HEK293 (cell line): ENCODE results near the gene USP2.

Experiments
- SETDB1 ChIP-seq: IDR thresholded peaks from one replicate; pipeline ENCODE4 v1.6.1; 2017; ENCODE audit warnings: mild to moderate bottlenecking, low read length, moderate library complexity, mixed read lengths; ENCODE audit not compliant: insufficient read length
- WT1 ChIP-seq: fragments of 450-650 bp; formaldehyde crosslinking; IDR thresholded peaks from 2 replicates; pipeline ENCODE4 v1.5.1; 2016; ENCODE audit warnings: missing biosample characterization, missing genetic modification characterization
- ZBTB20 ChIP-seq: fragments of 450-650 bp; formaldehyde crosslinking; IDR thresholded peaks from 2 replicates; pipeline ENCODE4 v1.5.1; 2016; ENCODE audit warnings: missing biosample characterization, missing genetic modification characterization
- ZFHX2 ChIP-seq: fragments of 450-650 bp; formaldehyde crosslinking; conservative IDR thresholded peaks from 2 replicates; pipeline ENCODE4 v1.5.1; 2016; ENCODE audit warnings: missing biosample characterization, missing genetic modification characterization
- ZNF121 ChIP-seq: fragments of 450-650 bp; formaldehyde crosslinking; IDR thresholded peaks from 2 replicates; pipeline ENCODE4 v1.5.1; 2016; ENCODE audit warnings: missing biosample characterization, missing genetic modification characterization
- ZNF155 ChIP-seq: fragments of 450-650 bp; formaldehyde crosslinking; IDR thresholded peaks from 2 replicates; pipeline ENCODE4 v1.5.1; 2016; ENCODE audit warnings: missing biosample characterization, missing genetic modification characterization
- ZNF529 ChIP-seq: fragments of 450-650 bp; formaldehyde crosslinking; IDR thresholded peaks from 2 replicates; pipeline ENCODE4 v1.5.1; 2017; ENCODE audit warnings: missing genetic modification characterization, missing biosample characterization; ENCODE audit not compliant: insufficient replicate concordance
- ZNF561 ChIP-seq: fragments of 450-650 bp; IDR thresholded peaks from 2 replicates; pipeline ENCODE4 v1.5.1; 2018; ENCODE audit warnings: missing biosample characterization, missing genetic modification characterization, borderline replicate concordance
- ZNF677 ChIP-seq: fragments of 450-650 bp; IDR thresholded peaks from 2 replicates; pipeline ENCODE4 v1.5.0; 2018; ENCODE audit warnings: missing biosample characterization, mild to moderate bottlenecking, missing genetic modification characterization, moderate library complexity
- ZNF701 ChIP-seq: fragments of 450-650 bp; formaldehyde crosslinking; IDR thresholded peaks from 2 replicates; pipeline ENCODE4 v1.5.1; 2016; ENCODE audit warnings: missing biosample characterization, missing genetic modification characterization
- TF ChIP-seq, protein P1 (sequence below): fragments of 450-650 bp; formaldehyde crosslinking; IDR thresholded peaks from 2 replicates; pipeline ENCODE4 v1.5.1; 2016; ENCODE audit warnings: missing biosample characterization, missing genetic modification characterization
- TF ChIP-seq, protein P2 (sequence below): fragments of 450-650 bp; formaldehyde crosslinking; IDR thresholded peaks from 2 replicates; pipeline ENCODE4 v1.5.1; 2016; ENCODE audit warnings: missing biosample characterization, missing genetic modification characterization
- TF ChIP-seq, protein P3 (sequence below): fragments of 450-650 bp; formaldehyde crosslinking; IDR thresholded peaks from 2 replicates; pipeline ENCODE4 v1.5.1; 2017; ENCODE audit warnings: missing biosample characterization, missing genetic modification characterization
- TF ChIP-seq, protein P4 (sequence below): fragments of 450-650 bp; formaldehyde crosslinking; IDR thresholded peaks from 2 replicates; pipeline ENCODE4 v1.5.1; 2016; ENCODE audit warnings: missing biosample characterization, missing genetic modification characterization

DNA sequence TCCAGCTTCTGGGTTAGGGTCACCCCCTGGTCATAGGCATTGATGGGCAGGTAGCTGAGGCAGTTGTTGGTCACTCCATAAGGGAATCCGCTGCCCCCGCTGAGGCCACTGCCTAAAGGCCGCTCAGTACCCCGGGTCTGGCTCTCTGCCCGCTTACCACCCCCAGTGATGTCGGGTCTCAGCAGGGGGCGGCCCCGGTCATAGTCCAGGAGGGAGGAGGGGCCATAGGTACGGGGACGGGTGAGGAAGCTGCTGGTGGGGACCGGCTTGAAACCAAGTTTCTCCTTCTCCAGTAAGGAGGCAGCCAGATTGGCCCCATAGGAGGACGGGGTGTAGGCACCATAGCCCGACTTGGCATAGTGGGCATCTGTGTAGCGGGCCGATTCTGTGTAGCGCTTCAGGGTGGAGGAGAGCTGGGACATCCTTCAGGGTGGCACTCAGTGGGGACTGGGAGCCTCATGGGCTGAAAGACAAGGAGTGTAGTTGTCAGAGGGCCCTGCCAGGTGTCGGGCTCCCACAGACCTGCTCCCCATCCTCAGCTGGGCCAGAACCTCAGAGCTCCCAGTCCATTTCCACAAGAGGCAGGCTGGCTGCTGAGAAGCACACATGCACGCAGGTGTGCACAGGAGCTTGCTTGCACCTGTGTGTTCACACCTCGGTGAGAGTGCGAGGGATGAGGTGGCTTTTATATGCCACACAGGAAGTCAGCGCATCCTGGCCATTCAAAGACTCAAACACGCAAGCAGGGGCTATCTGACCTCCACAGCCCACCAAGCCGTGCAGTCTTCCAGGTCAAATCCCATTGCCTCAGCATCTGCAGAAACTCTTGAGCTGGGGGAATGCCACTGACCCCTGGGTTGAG is 8.2 kb downstream of the USP2 start:
- TF ChIP-seq, protein P1, sequence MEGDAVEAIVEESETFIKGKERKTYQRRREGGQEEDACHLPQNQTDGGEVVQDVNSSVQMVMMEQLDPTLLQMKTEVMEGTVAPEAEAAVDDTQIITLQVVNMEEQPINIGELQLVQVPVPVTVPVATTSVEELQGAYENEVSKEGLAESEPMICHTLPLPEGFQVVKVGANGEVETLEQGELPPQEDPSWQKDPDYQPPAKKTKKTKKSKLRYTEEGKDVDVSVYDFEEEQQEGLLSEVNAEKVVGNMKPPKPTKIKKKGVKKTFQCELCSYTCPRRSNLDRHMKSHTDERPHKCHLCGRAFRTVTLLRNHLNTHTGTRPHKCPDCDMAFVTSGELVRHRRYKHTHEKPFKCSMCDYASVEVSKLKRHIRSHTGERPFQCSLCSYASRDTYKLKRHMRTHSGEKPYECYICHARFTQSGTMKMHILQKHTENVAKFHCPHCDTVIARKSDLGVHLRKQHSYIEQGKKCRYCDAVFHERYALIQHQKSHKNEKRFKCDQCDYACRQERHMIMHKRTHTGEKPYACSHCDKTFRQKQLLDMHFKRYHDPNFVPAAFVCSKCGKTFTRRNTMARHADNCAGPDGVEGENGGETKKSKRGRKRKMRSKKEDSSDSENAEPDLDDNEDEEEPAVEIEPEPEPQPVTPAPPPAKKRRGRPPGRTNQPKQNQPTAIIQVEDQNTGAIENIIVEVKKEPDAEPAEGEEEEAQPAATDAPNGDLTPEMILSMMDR (tag by site-specific recombination) = no peak
- TF ChIP-seq ZNF561 = no peak
- no peak for TF ChIP-seq ZNF155
- TF ChIP-seq ZFHX2 = no peak
- no peak for TF ChIP-seq ZNF529 (tag by site-specific recombination)
- no peak for TF ChIP-seq WT1 (tag by site-specific recombination)
- no peak for TF ChIP-seq ZNF701 (tag by site-specific recombination)
- no peak for TF ChIP-seq ZNF677
- TF ChIP-seq, protein P2, sequence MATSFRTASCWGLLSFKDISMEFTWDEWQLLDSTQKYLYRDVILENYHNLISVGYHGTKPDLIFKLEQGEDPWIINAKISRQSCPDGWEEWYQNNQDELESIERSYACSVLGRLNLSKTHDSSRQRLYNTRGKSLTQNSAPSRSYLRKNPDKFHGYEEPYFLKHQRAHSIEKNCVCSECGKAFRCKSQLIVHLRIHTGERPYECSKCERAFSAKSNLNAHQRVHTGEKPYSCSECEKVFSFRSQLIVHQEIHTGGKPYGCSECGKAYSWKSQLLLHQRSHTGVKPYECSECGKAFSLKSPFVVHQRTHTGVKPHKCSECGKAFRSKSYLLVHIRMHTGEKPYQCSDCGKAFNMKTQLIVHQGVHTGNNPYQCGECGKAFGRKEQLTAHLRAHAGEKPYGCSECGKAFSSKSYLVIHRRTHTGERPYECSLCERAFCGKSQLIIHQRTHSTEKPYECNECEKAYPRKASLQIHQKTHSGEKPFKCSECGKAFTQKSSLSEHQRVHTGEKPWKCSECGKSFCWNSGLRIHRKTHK (tag by site-specific recombination) = no peak
- TF ChIP-seq ZNF121 (tag by site-specific recombination) = no peak
- no peak for TF ChIP-seq ZBTB20 (tag by site-specific recombination)
- TF ChIP-seq SETDB1 = no peak
- TF ChIP-seq, protein P3, sequence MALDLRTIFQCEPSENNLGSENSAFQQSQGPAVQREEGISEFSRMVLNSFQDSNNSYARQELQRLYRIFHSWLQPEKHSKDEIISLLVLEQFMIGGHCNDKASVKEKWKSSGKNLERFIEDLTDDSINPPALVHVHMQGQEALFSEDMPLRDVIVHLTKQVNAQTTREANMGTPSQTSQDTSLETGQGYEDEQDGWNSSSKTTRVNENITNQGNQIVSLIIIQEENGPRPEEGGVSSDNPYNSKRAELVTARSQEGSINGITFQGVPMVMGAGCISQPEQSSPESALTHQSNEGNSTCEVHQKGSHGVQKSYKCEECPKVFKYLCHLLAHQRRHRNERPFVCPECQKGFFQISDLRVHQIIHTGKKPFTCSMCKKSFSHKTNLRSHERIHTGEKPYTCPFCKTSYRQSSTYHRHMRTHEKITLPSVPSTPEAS (tag by site-specific recombination) = no peak
- TF ChIP-seq, protein P4, sequence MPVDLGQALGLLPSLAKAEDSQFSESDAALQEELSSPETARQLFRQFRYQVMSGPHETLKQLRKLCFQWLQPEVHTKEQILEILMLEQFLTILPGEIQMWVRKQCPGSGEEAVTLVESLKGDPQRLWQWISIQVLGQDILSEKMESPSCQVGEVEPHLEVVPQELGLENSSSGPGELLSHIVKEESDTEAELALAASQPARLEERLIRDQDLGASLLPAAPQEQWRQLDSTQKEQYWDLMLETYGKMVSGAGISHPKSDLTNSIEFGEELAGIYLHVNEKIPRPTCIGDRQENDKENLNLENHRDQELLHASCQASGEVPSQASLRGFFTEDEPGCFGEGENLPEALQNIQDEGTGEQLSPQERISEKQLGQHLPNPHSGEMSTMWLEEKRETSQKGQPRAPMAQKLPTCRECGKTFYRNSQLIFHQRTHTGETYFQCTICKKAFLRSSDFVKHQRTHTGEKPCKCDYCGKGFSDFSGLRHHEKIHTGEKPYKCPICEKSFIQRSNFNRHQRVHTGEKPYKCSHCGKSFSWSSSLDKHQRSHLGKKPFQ (tag by site-specific recombination) = peak; percentile 37; the same call in 1 of the 2 replicates
